ENCODE results near the gene CETP.

DNA sequence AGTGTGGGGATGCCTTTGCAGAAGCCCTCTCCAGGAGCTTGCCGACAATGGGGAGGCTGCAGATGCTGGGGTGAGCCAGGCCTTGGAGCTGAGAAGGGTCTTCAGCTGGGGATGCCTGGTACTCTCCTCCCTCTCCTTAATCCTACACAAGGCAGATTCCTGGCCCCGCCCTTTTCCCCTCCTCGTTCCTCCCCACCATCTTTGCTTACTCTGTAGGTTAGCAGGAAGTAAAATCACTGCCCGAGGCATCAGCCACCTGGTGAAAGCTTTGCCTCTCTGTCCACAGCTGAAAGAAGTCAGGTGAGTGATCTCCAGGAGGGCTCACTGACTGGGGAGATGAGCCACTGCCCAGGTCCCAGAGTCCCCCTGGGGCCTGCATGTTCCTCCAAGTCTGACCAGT is 66.3 kb downstream of the CETP start:
- TF ChIP-seq TCF12 (IDR thresholded peaks at IDR 0.05; ENCODE audit: low read depth, low read length) (no peak), TBP (IDR thresholded peaks at IDR 0.05; ENCODE audit: low read depth, low read length) (no peak), RAD21 (IDR thresholded peaks at IDR 0.05 in 1 of 2, conservative IDR thresholded peaks at IDR 0.05 in 1 of 2; ENCODE audit: low read depth in 2 of 2, low read length in 2 of 2) (no peak), ZNF274 (IDR thresholded peaks at IDR 0.05; ENCODE audit: borderline replicate concordance, extremely low read depth, low read length) (no peak), SIN3A (conservative IDR thresholded peaks at IDR 0.05 in 1 of 2, IDR thresholded peaks at IDR 0.05 in 1 of 2; ENCODE audit: low read depth in 1 of 2, low read length in 2 of 2) (no peak), KDM1A (IDR thresholded peaks at IDR 0.05; ENCODE audit: borderline replicate concordance, low read length) (no peak), TAF7 (optimal IDR thresholded peaks at IDR 0.05; ENCODE audit: borderline replicate concordance, low read depth, low read length) (no peak), BRCA1 (IDR thresholded peaks at IDR 0.05; ENCODE audit: low read depth, low read length) (no peak), EP300 (IDR thresholded peaks at IDR 0.05; ENCODE audit: borderline replicate concordance in 1 of 2, low read depth in 2 of 2, low read length in 2 of 2) (no peak)
